ENCODE results near the gene ARHGEF10L. TPM values are rescaled to one million over a fixed set of nuclear protein-coding genes. Genes with fewer than 3 reads are reported as not detected.
"Not testable (repeated sequence)": the region's sequence is repeated elsewhere in the genome, so short reads cannot be mapped to it uniquely, and the experiment has no call there.

The ARHGEF10L gene
- total RNA-seq, 2 experiments from 2014 or later, result not detected

DNA sequence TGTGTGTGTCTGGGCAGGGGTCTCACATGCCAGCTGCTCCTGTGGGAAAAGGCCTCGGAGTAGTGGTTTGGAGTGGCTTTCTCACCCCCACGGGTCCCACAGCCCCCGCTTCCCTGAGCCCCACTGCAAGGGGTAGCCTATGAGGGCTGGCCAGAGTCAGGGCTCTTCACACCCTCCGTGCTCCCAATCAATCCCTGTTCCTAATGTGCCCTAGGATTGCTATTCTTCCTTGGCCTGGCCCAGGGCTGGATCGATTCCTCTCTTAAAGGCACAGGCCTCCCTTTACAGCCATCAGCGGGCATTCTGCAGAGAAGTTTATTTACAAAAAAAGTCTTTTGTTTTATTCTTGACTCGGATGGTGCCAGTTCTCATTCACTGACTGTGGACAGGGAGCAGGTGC is 196.3 kb downstream of the ARHGEF10L start:
- CTCF ChIA-PET, result interaction anchor here (0.8 kb wide), 1 partner anchor 75 kb away, joined by 3 read pairs; no protein-coding TSS in a partner anchor
- Mint-ChIP-seq H3K36me3 (ENCODE audit: low read depth) (no peaks in the 10 kb centered on the region), H3K4me3 (no peak overlapping the region), H3K27me3 (peaks cover 2% of the 10 kb centered on the region), H3K4me1 (no peaks in the 10 kb centered on the region), H3K27ac (no peak overlapping the region), H3K9me3 (ENCODE audit: low read depth) (no peaks in the 10 kb centered on the region)
- DNase-seq (no peak), ATAC-seq (no peak)
- intact Hi-C loops (cut with DNase I, micrococcal nuclease), result no loop called here
- POLR2A ChIA-PET, result no interaction called here

DNA sequence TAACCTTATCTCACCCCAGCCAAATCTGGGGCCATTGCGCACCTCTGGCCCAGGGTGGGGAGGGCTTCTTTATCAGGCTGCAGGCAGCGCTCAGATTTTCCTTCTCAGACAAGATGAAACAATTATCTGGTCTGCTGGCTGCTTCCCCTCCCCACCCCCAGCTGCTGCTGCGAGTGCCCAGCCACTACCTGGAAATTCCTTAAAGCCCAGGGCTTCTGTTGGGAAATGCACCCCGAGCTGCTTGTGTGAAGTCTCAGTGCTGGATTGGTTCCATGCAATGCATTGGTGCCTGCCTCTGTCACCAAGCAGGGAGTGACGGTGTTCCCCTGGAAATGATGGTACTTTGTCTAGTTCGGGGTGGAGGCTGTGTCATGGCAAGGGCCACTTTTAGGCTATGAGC is 197.1 kb downstream of the ARHGEF10L start:
- Mint-ChIP-seq H3K27me3 (peaks cover 5% of the 10 kb centered on the region), H3K4me1 (no peaks in the 10 kb centered on the region), H3K36me3 (ENCODE audit: low read depth) (no peaks in the 10 kb centered on the region), H3K4me3 (no peak overlapping the region), H3K27ac (no peak overlapping the region), H3K9me3 (ENCODE audit: low read depth) (no peaks in the 10 kb centered on the region)
- ATAC-seq, result no peak
- POLR2A ChIA-PET, result no interaction called here
- CTCF ChIA-PET, result interaction anchor here (0.8 kb wide), 1 partner anchor 75 kb away, joined by 3 read pairs; no protein-coding TSS in a partner anchor
- intact Hi-C loops (cut with DNase I, micrococcal nuclease), result no loop called here
- no peak for DNase-seq

DNA sequence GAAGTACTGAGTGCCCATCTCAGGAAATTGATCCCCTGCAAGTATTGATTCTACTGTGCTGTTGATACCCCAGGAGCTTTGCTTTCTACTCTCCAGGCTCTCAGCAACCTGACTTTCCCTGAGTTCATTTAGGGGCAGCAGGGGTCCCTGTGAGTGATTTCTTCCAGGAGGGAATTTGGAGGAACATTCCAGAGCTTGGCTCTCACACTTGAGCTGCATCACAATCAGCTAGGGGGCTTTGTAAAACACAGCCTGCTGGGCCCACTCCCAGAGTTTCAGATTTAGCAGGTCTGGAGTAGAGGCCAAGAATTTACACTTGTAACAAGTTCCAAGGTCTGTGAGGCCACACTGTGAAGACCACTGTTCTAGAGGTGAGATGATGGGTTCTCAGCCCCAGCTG is 199.6 kb downstream of the ARHGEF10L start:
- no peak overlapping the region for H3K4me3 Mint-ChIP-seq
- peaks cover 6% of the 10 kb centered on the region for H3K27me3 Mint-ChIP-seq
- no peaks in the 10 kb centered on the region for H3K9me3 Mint-ChIP-seq (ENCODE audit: low read depth)
- ATAC-seq, result no peak
- H3K27ac Mint-ChIP-seq, result no peak overlapping the region
- no peak for DNase-seq
- H3K4me1 Mint-ChIP-seq, result no peaks in the 10 kb centered on the region
- POLR2A ChIA-PET, result no interaction called here
- intact Hi-C loops (cut with DNase I, micrococcal nuclease), result no loop called here
- CTCF ChIA-PET, result no interaction called here
- H3K36me3 Mint-ChIP-seq (ENCODE audit: low read depth), result no peaks in the 10 kb centered on the region

DNA sequence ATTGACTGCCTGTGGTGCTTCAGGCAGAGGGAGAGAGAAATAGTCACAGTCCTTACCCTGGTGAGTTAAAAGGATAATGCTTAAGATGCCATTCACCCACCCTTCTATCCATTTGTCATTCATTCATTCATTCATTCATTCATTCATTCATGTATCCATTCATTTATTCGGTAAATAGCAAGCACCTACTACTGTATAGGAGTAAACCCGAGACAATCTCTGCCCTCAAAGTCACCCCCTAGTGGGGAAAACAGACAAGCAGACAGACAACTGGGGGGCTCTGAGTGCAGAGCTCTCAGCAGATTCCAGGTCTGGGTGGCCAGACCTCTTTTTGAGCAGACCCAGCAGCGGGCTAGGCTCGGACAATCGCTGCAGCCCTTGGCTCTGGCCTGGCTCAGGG is 201.6 kb downstream of the ARHGEF10L start:
- Mint-ChIP-seq H3K27ac (no peak overlapping the region), H3K36me3 (ENCODE audit: low read depth) (no peaks in the 10 kb centered on the region), H3K27me3 (peaks cover 9% of the 10 kb centered on the region), H3K4me1 (no peaks in the 10 kb centered on the region), H3K9me3 (ENCODE audit: low read depth) (no peaks in the 10 kb centered on the region), H3K4me3 (no peak overlapping the region)
- DNase-seq, result no peak
- ChIA-PET CTCF (no interaction called here), POLR2A (no interaction called here)
- intact Hi-C loops (cut with DNase I, micrococcal nuclease), result no loop called here
- ATAC-seq, result no peak

DNA sequence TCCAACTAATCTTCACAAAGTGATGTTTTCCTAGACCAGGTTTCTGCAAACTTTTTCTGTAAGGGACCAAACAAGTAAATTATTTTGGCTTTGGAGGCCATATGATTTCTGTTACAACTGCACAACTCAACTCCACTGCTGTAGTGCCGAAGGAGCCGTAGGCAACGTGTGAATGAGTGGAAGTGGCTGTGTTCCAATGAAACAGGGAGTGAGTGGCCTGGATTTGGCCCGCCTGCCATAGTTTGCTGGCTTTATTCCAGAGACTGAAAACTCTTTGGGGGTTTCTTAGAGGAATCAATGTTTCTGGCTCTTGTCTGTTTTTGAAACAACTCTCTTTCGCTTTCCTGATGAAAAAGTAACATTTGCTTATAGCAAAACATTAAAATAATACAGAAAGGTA is 203.1 kb downstream of the ARHGEF10L start:
- no peak for ATAC-seq
- intact Hi-C loops (cut with DNase I, micrococcal nuclease), result no loop called here
- Mint-ChIP-seq H3K4me1 (no peaks in the 10 kb centered on the region), H3K27ac (no peak overlapping the region), H3K27me3 (peaks cover 11% of the 10 kb centered on the region), H3K9me3 (ENCODE audit: low read depth) (no peaks in the 10 kb centered on the region), H3K36me3 (ENCODE audit: low read depth) (no peaks in the 10 kb centered on the region), H3K4me3 (no peak overlapping the region)
- CTCF ChIA-PET, result no interaction called here
- no peak for DNase-seq
- POLR2A ChIA-PET, result no interaction called here

DNA sequence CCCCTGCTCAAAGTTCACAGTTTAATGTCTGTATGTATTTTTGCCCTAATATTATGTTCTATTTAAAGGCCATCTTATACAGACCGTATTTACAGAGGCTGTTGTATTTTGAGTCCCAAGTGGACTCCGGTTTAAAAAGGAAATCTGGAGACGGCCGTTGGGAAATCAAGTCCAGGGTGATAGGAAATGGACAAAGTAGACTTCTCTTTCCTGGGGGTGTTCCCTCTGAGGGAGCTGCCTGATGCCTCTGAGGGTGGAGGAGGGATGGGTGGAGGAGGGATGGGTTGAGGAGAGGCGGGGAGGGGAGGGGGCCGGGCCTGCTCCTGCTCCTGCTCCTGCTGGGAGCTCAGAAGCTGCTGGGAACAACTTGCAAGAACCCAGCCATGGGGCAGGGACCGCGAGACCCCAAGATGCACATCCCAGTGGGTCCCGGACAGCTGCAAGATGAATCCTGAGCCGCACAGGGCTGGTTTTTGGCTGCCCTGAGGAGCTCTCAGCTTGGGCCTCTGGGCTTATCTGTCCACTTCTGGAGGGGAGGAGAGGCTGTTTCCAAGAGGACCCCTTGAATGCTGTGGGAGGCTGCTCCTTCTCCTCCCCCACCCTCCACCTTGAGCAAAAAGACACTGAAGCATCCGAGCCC is 203.6 kb downstream of the ARHGEF10L start:
- no peaks in the 10 kb centered on the region for H3K4me1 Mint-ChIP-seq
- H3K36me3 Mint-ChIP-seq (ENCODE audit: low read depth), result no peaks in the 10 kb centered on the region
- H3K27me3 Mint-ChIP-seq, result peaks cover 11% of the 10 kb centered on the region
- H3K9me3 Mint-ChIP-seq (ENCODE audit: low read depth), result no peaks in the 10 kb centered on the region
- no peak overlapping the region for H3K27ac Mint-ChIP-seq
- POLR2A ChIA-PET, result no interaction called here
- CTCF ChIA-PET, result no interaction called here
- ATAC-seq, result no peak
- intact Hi-C loops (cut with DNase I, micrococcal nuclease), result no loop called here
- H3K4me3 Mint-ChIP-seq, result no peak overlapping the region
- DNase-seq, result no peak

DNA sequence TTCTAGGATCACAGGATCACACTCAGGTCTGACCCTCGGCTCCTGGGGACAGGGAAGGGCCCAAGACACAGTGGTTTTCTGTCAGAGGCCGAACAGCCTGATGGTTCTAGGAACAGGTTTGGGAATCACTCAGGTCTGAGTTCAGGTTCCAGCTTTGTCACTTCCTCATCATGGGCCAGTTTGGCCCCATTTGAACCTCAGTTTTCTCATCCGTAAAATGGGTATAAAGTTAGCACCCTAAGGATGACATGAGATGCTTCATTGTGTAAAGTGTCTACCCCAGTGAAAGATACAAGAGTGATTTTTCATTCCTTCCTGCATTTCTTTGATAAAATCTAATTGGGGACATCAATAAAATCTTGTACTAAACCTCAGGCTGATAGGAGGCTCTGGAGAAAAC is 204.4 kb downstream of the ARHGEF10L start:
- DNase-seq (no peak), ATAC-seq (no peak)
- Mint-ChIP-seq H3K9me3 (ENCODE audit: low read depth) (no peaks in the 10 kb centered on the region), H3K36me3 (ENCODE audit: low read depth) (no peaks in the 10 kb centered on the region), H3K4me3 (no peak overlapping the region), H3K27me3 (peaks cover 12% of the 10 kb centered on the region), H3K27ac (no peak overlapping the region), H3K4me1 (no peaks in the 10 kb centered on the region)
- intact Hi-C loops (cut with DNase I, micrococcal nuclease), result no loop called here
- POLR2A ChIA-PET, result no interaction called here
- CTCF ChIA-PET, result interaction anchor here (0.7 kb wide), 1 partner anchor 284 kb away, joined by 3 read pairs; no protein-coding TSS in a partner anchor

DNA sequence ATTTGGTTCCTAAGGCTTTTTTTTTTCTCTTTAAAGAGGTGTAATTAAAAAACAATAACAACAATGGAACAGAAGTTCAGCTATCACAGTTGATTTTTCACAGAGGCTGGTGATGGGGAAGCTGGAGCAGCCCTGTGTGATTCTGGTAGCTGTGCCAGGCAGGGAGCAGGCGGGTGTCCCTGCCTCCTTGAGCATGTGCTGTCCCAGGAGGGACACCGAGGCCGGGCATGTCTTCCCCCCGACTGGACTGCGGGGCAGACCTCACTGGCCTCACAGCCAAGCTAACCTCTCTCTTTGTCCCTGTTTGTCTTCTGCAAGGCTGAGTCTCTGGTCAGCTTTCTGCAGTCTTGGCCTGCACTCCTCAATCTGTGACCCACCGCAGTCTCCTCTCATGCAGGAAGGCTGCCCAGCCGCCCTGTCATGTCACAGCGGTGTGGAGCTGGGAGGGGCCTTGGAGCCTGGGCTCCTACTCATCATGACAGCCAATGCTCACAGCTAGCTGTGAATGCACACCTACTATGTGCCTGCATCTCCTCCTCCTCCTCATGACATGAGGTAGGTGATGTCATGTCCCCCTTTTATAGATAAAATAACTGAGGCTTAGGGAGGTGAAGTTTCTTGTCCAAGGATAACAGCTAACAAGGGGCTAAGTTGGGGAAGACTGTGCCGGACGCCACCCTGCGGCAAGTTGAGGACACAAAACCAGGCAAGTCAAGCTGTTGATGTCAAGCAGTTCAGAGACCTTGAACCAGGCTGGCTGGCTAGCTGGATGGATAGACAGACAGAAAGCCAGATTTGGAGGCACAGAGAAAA is 205.4 kb downstream of the ARHGEF10L start:
- no peak for DNase-seq
- CTCF ChIA-PET, result interaction anchor here (0.6 to 1.1 kb wide), 3 partner anchors 28 to 283 kb away, joined by 3 read pairs; no protein-coding TSS in a partner anchor
- H3K27me3 Mint-ChIP-seq, result peaks cover 12% of the 10 kb centered on the region
- POLR2A ChIA-PET, result no interaction called here
- no peaks in the 10 kb centered on the region for H3K9me3 Mint-ChIP-seq (ENCODE audit: low read depth)
- ATAC-seq, result no peak
- H3K27ac Mint-ChIP-seq, result no peak overlapping the region
- H3K36me3 Mint-ChIP-seq (ENCODE audit: low read depth), result no peaks in the 10 kb centered on the region
- no peaks in the 10 kb centered on the region for H3K4me1 Mint-ChIP-seq
- intact Hi-C loops (cut with DNase I, micrococcal nuclease), result no loop called here
- H3K4me3 Mint-ChIP-seq, result no peak overlapping the region

DNA sequence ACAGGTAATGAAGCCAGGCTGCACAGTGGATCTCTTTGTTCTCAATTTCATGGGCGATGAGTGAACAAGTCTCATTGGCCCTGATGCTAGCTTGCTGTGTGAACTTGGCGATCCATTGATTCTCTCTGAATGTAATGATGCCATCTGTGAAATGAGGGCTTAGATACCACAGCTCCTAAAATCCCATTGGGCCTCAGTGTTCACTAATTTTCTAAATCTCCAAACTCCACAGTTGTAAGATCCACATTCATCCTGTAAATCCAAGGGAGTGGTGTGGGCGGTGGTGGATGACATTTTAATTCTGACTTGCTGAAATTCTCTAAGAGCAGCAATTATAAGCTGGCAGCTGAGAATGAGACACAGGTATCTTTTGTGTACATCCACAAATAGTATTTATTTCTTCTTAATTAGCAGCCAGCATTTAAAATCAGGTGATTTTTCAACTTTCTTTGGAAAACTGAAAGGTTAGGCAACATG is 206.0 kb downstream of the ARHGEF10L start:
- no peaks in the 10 kb centered on the region for H3K36me3 Mint-ChIP-seq (ENCODE audit: low read depth)
- no peak overlapping the region for H3K4me3 Mint-ChIP-seq
- no peak overlapping the region for H3K27ac Mint-ChIP-seq
- POLR2A ChIA-PET, result no interaction called here
- ATAC-seq (no peak), DNase-seq (no peak)
- H3K4me1 Mint-ChIP-seq, result no peaks in the 10 kb centered on the region
- H3K27me3 Mint-ChIP-seq, result peaks cover 12% of the 10 kb centered on the region
- intact Hi-C loops (cut with DNase I, micrococcal nuclease), result no loop called here
- no peaks in the 10 kb centered on the region for H3K9me3 Mint-ChIP-seq (ENCODE audit: low read depth)
- CTCF ChIA-PET, result interaction anchor here (1.1 kb wide), 1 partner anchor 28 kb away, joined by 3 read pairs; no protein-coding TSS in a partner anchor

DNA sequence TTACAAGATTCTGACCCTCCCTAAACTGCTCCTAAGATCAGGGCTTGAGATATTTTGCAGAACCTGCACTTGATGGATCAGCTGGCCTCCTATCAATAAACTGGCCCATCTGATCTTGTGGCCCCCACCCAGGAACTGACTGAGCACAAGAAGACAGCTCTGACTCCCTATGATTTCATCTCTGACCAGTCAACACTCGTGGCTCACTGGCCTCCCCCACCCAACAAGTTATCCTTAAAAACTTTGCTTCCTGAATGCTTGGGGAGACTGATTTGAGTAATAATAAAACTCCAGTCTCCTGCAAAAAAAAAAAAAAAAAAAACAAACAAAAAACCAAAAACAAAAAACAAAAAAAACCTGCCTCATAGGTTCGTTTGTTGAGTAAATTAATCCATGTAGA is 206.8 kb downstream of the ARHGEF10L start:
- H3K27me3 Mint-ChIP-seq; POLR2A ChIA-PET; CTCF ChIA-PET; H3K4me3 Mint-ChIP-seq; ATAC-seq; intact Hi-C loops (cut with DNase I, micrococcal nuclease); H3K36me3 Mint-ChIP-seq (ENCODE audit: low read depth); H3K4me1 Mint-ChIP-seq; H3K9me3 Mint-ChIP-seq (ENCODE audit: low read depth); DNase-seq; H3K27ac Mint-ChIP-seq: not testable (repeated sequence)

DNA sequence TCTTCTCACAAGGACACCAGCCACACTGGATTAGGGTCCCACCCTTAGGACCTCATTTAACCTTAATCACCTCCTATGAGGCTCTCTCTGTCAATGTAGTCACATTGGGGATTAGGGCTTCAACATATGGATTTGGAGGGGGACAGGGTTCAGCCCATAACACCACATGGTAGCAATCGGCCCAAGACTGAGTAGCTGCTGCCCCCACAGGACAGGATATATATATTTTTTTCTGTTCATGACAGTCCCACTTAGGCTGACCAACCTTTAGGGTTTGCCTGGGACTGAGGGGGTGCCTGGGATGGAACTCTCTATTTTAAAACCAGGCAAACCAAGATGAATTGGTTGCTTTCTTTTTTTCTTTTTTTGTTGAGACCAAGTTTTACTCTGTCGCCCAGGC is 207.4 kb downstream of the ARHGEF10L start:
- Mint-ChIP-seq H3K4me3 (no peak overlapping the region), H3K27ac (no peak overlapping the region), H3K27me3 (peaks cover 9% of the 10 kb centered on the region), H3K36me3 (ENCODE audit: low read depth) (no peaks in the 10 kb centered on the region), H3K9me3 (ENCODE audit: low read depth) (no peaks in the 10 kb centered on the region), H3K4me1 (no peaks in the 10 kb centered on the region)
- intact Hi-C loops (cut with DNase I, micrococcal nuclease), result no loop called here
- ATAC-seq (no peak), DNase-seq (no peak)
- ChIA-PET POLR2A (no interaction called here), CTCF (no interaction called here)
